ENCODE results near the gene DPP4. TPM values are rescaled to one million over a fixed set of nuclear protein-coding genes. Genes with fewer than 3 reads are reported as not detected.
A peak's percentile ranks its signal among the peaks of the same experiment; 100 is the strongest.
"Not testable (repeated sequence)": the region's sequence is repeated elsewhere in the genome, so short reads cannot be mapped to it uniquely, and the experiment has no call there.

The DPP4 gene
- total and polyA plus RNA-seq, 7 experiments from 2014 or later: 35.7 to 188 (median 48.9) TPM

GRCh38 chr2:161956738-161957137, 117.3 kb downstream of the DPP4 start:
- DNase-seq: peak in 5 of 9 donors; percentile 5 to 34 (median 17)
- peaks cover 0 to 12% (median 0%) of the 10 kb centered on the region in 11 donors for H3K9me3 Mint-ChIP-seq
- H3K27me3 Mint-ChIP-seq: no peaks in the 10 kb centered on the region
- POLR2A ChIA-PET: interaction anchor here (1.7 kb wide), 1 partner anchor 35 kb away, joined by 3 read pairs; no protein-coding TSS in a partner anchor
- no peak overlapping the region for H3K4me3 ChIP-seq (ENCODE audit: low read length)
- H3K27ac ChIP-seq (ENCODE audit: low read depth, low read length): no peak overlapping the region
- H3K4me1 Mint-ChIP-seq: peaks cover 33 to 67% (median 51%) of the 10 kb centered on the region in 7 donors
- intact Hi-C loops (cut with micrococcal nuclease): loop anchor here (1.0 to 10.0 kb wide), 6 partner anchors 10 to 1472 kb away; partner anchors contain the start of genes GCA (in 1 of the 2) and IFIH1 (in 1 of the 2)
- peaks cover 47 to 57% of the 10 kb centered on the region in 2 donors for H3K4me1 ChIP-seq (ENCODE audit: control insufficient read depth in 2 of 2, insufficient read depth in 2 of 2, low read length in 2 of 2)
- CTCF ChIA-PET: interaction anchor here (0.6 kb wide), 1 partner anchor 127 kb away, joined by 5 read pairs; no protein-coding TSS in a partner anchor
- peak overlapping the region; percentile 57 to 81 (median 66) for H3K4me3 Mint-ChIP-seq
- H3K27me3 ChIP-seq (ENCODE audit: control insufficient read depth in 2 of 2, insufficient read depth in 2 of 2, low read length in 2 of 2): no peaks in the 10 kb centered on the region
- no peaks in the 10 kb centered on the region for H3K9me3 ChIP-seq (ENCODE audit: control insufficient read depth in 2 of 3, low read length in 3 of 3)
- H3K27ac Mint-ChIP-seq: peak overlapping the region; percentile 16 to 95 (median 70)
- peak; percentile 61 for ATAC-seq
- H3K36me3 Mint-ChIP-seq: peaks cover 0 to 36% (median 0%) of the 10 kb centered on the region in 5 donors
- no peaks in the 10 kb centered on the region for H3K36me3 ChIP-seq (ENCODE audit: control insufficient read depth in 2 of 3, insufficient read depth in 3 of 3, low read length in 3 of 3)

- intact Hi-C loops (cut with micrococcal nuclease): loop anchor here (2.0 to 10.0 kb wide), 4 partner anchors 108 to 1470 kb away; partner anchors contain the start of genes GCA (in 1 of the 2) and IFIH1 (in 1 of the 2)
- peaks cover 0 to 28% (median 0%) of the 10 kb centered on the region in 5 donors for H3K36me3 Mint-ChIP-seq
Measured at GRCh38 chr2:161955211-161955610, 118.8 kb downstream of the DPP4 start.

GRCh38 chr2:161954103-161954502, 119.9 kb downstream of the DPP4 start:
- H3K27ac Mint-ChIP-seq: peak overlapping the region; percentile 19 to 88 (median 78)
- POLR2A ChIA-PET: interaction anchor here (0.6 to 1.5 kb wide), 5 partner anchors 17 to 121 kb away, joined by 3 to 4 read pairs (median 3); partner anchors contain the start of gene DPP4
- Histone ChIP-seq H3K4me3 (ENCODE audit: low read length) (peak overlapping the region; percentile 12), H3K9me3 (ENCODE audit: control insufficient read depth in 2 of 3, low read length in 3 of 3) (no peaks in the 10 kb centered on the region), H3K4me1 (ENCODE audit: control insufficient read depth in 2 of 2, insufficient read depth in 2 of 2, low read length in 2 of 2) (peaks cover 47 to 63% of the 10 kb centered on the region in 2 donors), H3K27me3 (ENCODE audit: control insufficient read depth in 2 of 2, insufficient read depth in 2 of 2, low read length in 2 of 2) (no peaks in the 10 kb centered on the region), H3K36me3 (ENCODE audit: control insufficient read depth in 2 of 3, insufficient read depth in 3 of 3, low read length in 3 of 3) (no peaks in the 10 kb centered on the region), H3K27ac (ENCODE audit: low read depth, low read length) (no peak overlapping the region)
- H3K4me3 Mint-ChIP-seq: peak overlapping the region in 9 of 10 donors; percentile 42 to 77 (median 60)
- peak in 7 of 9 donors; percentile 48 to 79 (median 73) for DNase-seq
- peaks cover 33 to 65% (median 51%) of the 10 kb centered on the region in 7 donors for H3K4me1 Mint-ChIP-seq
- H3K9me3 Mint-ChIP-seq: peaks cover 0 to 6% (median 0%) of the 10 kb centered on the region in 11 donors
- H3K27me3 Mint-ChIP-seq: no peaks in the 10 kb centered on the region
- CTCF ChIA-PET: interaction anchor here (0.6 to 1.9 kb wide), 6 partner anchors 8 to 714 kb away, joined by 3 to 8 read pairs (median 4); no protein-coding TSS in a partner anchor
- H3K36me3 Mint-ChIP-seq: peaks cover 0 to 22% (median 0%) of the 10 kb centered on the region in 5 donors
- intact Hi-C loops (cut with micrococcal nuclease): loop anchor here (1.0 to 10.0 kb wide), 14 partner anchors 8 to 1469 kb away; partner anchors contain the start of genes IFIH1 (in 2 of the 2), PSMD14 (in 1 of the 2), TANK (in 1 of the 2) and TBR1 (in 1 of the 2)
- peak; percentile 77 for ATAC-seq

More at GRCh38 chr2:161955211-161955610, 118.8 kb downstream of the DPP4 start:
- no peaks in the 10 kb centered on the region for H3K27me3 Mint-ChIP-seq
- H3K4me3 Mint-ChIP-seq: peak overlapping the region in 8 of 10 donors; percentile 3 to 60 (median 40)
- H3K4me1 Mint-ChIP-seq: peaks cover 33 to 69% (median 51%) of the 10 kb centered on the region in 7 donors
- H3K9me3 Mint-ChIP-seq: peaks cover 0 to 12% (median 0%) of the 10 kb centered on the region in 11 donors
- Histone ChIP-seq H3K36me3 (ENCODE audit: control insufficient read depth in 2 of 3, insufficient read depth in 3 of 3, low read length in 3 of 3) (no peaks in the 10 kb centered on the region), H3K9me3 (ENCODE audit: control insufficient read depth in 2 of 3, low read length in 3 of 3) (no peaks in the 10 kb centered on the region), H3K27ac (ENCODE audit: low read depth, low read length) (no peak overlapping the region), H3K4me3 (ENCODE audit: low read length) (no peak overlapping the region), H3K4me1 (ENCODE audit: control insufficient read depth in 2 of 2, insufficient read depth in 2 of 2, low read length in 2 of 2) (peaks cover 47 to 63% of the 10 kb centered on the region in 2 donors), H3K27me3 (ENCODE audit: control insufficient read depth in 2 of 2, insufficient read depth in 2 of 2, low read length in 2 of 2) (no peaks in the 10 kb centered on the region)
- DNase-seq (no peak), ATAC-seq (no peak)
- CTCF ChIA-PET: interaction anchor here (1.9 kb wide), 1 partner anchor 9 kb away, joined by 8 read pairs; no protein-coding TSS in a partner anchor
- peak overlapping the region in 5 of 9 donors; percentile 28 to 85 (median 69) for H3K27ac Mint-ChIP-seq
- POLR2A ChIA-PET: interaction anchor here (1.5 kb wide), 1 partner anchor 39 kb away, joined by 3 read pairs; no protein-coding TSS in a partner anchor

- Mint-ChIP-seq H3K27ac (peak overlapping the region; percentile 7 to 88 (median 61)), H3K36me3 (peaks cover 0 to 19% (median 0%) of the 10 kb centered on the region in 5 donors), H3K4me1 (peaks cover 33 to 64% (median 51%) of the 10 kb centered on the region in 7 donors), H3K4me3 (peak overlapping the region; percentile 13 to 77 (median 57))
- not testable (repeated sequence) for H3K9me3 Mint-ChIP-seq; H3K9me3 ChIP-seq (ENCODE audit: control insufficient read depth in 2 of 3, low read length in 3 of 3); ATAC-seq; H3K27me3 ChIP-seq (ENCODE audit: control insufficient read depth in 2 of 2, insufficient read depth in 2 of 2, low read length in 2 of 2); DNase-seq; H3K4me3 ChIP-seq (ENCODE audit: low read length); H3K27me3 Mint-ChIP-seq; H3K36me3 ChIP-seq (ENCODE audit: control insufficient read depth in 2 of 3, insufficient read depth in 3 of 3, low read length in 3 of 3); H3K27ac ChIP-seq (ENCODE audit: low read depth, low read length)
- ChIA-PET POLR2A (interaction anchor here (0.6 to 1.5 kb wide), 3 partner anchors 44 to 772 kb away, joined by 3 to 4 read pairs (median 4); partner anchors contain the start of gene DPP4), CTCF (interaction anchor here (0.6 to 1.4 kb wide), 5 partner anchors 39 to 817 kb away, joined by 3 to 7 read pairs (median 3); no protein-coding TSS in a partner anchor)
- intact Hi-C loops (cut with micrococcal nuclease): loop anchor here (2.0 to 10.0 kb wide), 9 partner anchors 121 to 1469 kb away; partner anchors contain the start of genes IFIH1 (in 2 of the 2), DPP4 (in 1 of the 2), PSMD14 (in 1 of the 2) and TANK (in 1 of the 2)
- peaks cover 47 to 63% of the 10 kb centered on the region in 2 donors for H3K4me1 ChIP-seq (ENCODE audit: control insufficient read depth in 2 of 2, insufficient read depth in 2 of 2, low read length in 2 of 2)
Measured at GRCh38 chr2:161953367-161953766, 120.6 kb downstream of the DPP4 start.

- ChIA-PET CTCF (interaction anchor here (0.9 to 1.0 kb wide), 2 partner anchors 55 to 816 kb away, joined by 3 read pairs; no protein-coding TSS in a partner anchor), POLR2A (interaction anchor here (0.6 to 1.5 kb wide), 2 partner anchors 45 to 771 kb away, joined by 3 to 4 read pairs; no protein-coding TSS in a partner anchor)
- Histone ChIP-seq H3K27me3 (ENCODE audit: control insufficient read depth in 2 of 2, insufficient read depth in 2 of 2, low read length in 2 of 2) (no peaks in the 10 kb centered on the region), H3K4me3 (ENCODE audit: low read length) (no peak overlapping the region), H3K27ac (ENCODE audit: low read depth, low read length) (no peak overlapping the region), H3K4me1 (ENCODE audit: control insufficient read depth in 2 of 2, insufficient read depth in 2 of 2, low read length in 2 of 2) (peaks cover 47 to 63% of the 10 kb centered on the region in 2 donors), H3K9me3 (ENCODE audit: control insufficient read depth in 2 of 3, low read length in 3 of 3) (no peaks in the 10 kb centered on the region), H3K36me3 (ENCODE audit: control insufficient read depth in 2 of 3, insufficient read depth in 3 of 3, low read length in 3 of 3) (no peaks in the 10 kb centered on the region)
- Mint-ChIP-seq H3K27me3 (no peaks in the 10 kb centered on the region), H3K36me3 (peaks cover 0 to 17% (median 0%) of the 10 kb centered on the region in 5 donors), H3K27ac (peak overlapping the region; percentile 7 to 88 (median 61)), H3K9me3 (peaks cover 0 to 3% (median 0%) of the 10 kb centered on the region in 11 donors), H3K4me3 (peak overlapping the region; percentile 2 to 77 (median 57)), H3K4me1 (peaks cover 33 to 66% (median 51%) of the 10 kb centered on the region in 7 donors)
- DNase-seq: peak in 5 of 9 donors; percentile 6 to 48 (median 15)
- ATAC-seq: peak; percentile 46
- intact Hi-C loops (cut with micrococcal nuclease): loop anchor here (1.0 to 10.0 kb wide), 12 partner anchors 40 to 1468 kb away; partner anchors contain the start of genes IFIH1 (in 2 of the 2), DPP4 (in 1 of the 2), PSMD14 (in 1 of the 2) and TANK (in 1 of the 2)
Measured at GRCh38 chr2:161952783-161953191, 121.2 kb downstream of the DPP4 start.

- H3K4me1 Mint-ChIP-seq: peaks cover 8 to 46% (median 13%) of the 10 kb centered on the region in 7 donors
- H3K36me3 Mint-ChIP-seq: peaks cover 0 to 4% (median 0%) of the 10 kb centered on the region in 5 donors
- Histone ChIP-seq H3K9me3 (ENCODE audit: control insufficient read depth in 2 of 3, low read length in 3 of 3) (no peaks in the 10 kb centered on the region), H3K4me1 (ENCODE audit: control insufficient read depth in 2 of 2, insufficient read depth in 2 of 2, low read length in 2 of 2) (peaks cover 9 to 17% of the 10 kb centered on the region in 2 donors), H3K4me3 (ENCODE audit: low read length) (no peak overlapping the region), H3K36me3 (ENCODE audit: control insufficient read depth in 2 of 3, insufficient read depth in 3 of 3, low read length in 3 of 3) (no peaks in the 10 kb centered on the region), H3K27me3 (ENCODE audit: control insufficient read depth in 2 of 2, insufficient read depth in 2 of 2, low read length in 2 of 2) (no peaks in the 10 kb centered on the region), H3K27ac (ENCODE audit: low read depth, low read length) (no peak overlapping the region)
- H3K27me3 Mint-ChIP-seq: peaks cover 0 to 11% (median 0%) of the 10 kb centered on the region in 5 donors
- ATAC-seq: no peak
- ChIA-PET POLR2A (no interaction called here), CTCF (interaction anchor here (0.7 to 4.7 kb wide), 7 partner anchors 9 to 718 kb away, joined by 3 to 33 read pairs (median 3); no protein-coding TSS in a partner anchor)
- H3K4me3 Mint-ChIP-seq: no peak overlapping the region
- DNase-seq: no peak
- H3K27ac Mint-ChIP-seq: no peak overlapping the region
- intact Hi-C loops (cut with micrococcal nuclease): loop anchor here (1.0 to 10.0 kb wide), 4 partner anchors 175 to 883 kb away; no protein-coding TSS in a partner anchor
- H3K9me3 Mint-ChIP-seq: no peaks in the 10 kb centered on the region
Measured at GRCh38 chr2:161947836-161948235, 126.2 kb downstream of the DPP4 start.

Measured in naive thymus-derived CD4-positive, alpha-beta T cell (primary cell).